ENCODE results near the gene PRLHR.

The PRLHR gene

DNA sequence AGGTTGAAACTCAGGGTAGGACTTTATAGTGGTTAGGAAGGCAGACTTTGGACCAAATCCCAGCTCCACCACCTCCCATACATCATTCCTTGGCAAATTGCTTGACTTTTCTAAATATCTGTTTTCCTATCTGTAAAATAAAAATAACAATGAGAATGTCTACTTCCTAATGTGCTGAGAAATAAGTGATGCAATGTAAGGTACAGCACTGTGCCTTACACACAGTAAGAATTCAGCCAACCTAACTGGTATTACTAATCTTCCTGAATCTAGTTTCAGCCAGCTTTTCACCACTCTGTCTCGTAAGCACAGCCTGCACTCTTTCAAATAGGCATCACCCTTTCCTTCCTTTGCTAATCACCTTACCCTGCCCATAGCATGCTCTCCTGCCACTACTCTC lies 9.7 kb downstream of the PRLHR start:
- Histone ChIP-seq H3K4ac (ENCODE audit: low read depth, low read length) (no peak overlapping the region), H2BK5ac (ENCODE audit: low read length) (no peak overlapping the region), H2AK5ac (ENCODE audit: low read length) (no peak overlapping the region), H3K79me1 (ENCODE audit: low read length) (no peaks in the 10 kb centered on the region), H3K18ac (ENCODE audit: low read length) (no peak overlapping the region), H3K36me3 (ENCODE audit: control insufficient read depth, insufficient read depth, low read length) (no peaks in the 10 kb centered on the region), H2BK15ac (replicated peaks; ENCODE audit: low read depth) (no peak overlapping the region), H3K79me2 (ENCODE audit: control insufficient read depth, insufficient read depth, low read length) (no peaks in the 10 kb centered on the region), H3K27ac (ENCODE audit: low read depth, low read length) (no peak overlapping the region), H3K4me1 (ENCODE audit: control insufficient read depth, low read depth, low read length) (no peaks in the 10 kb centered on the region), H3K9ac (ENCODE audit: low read length) (no peak overlapping the region), H3K23ac (ENCODE audit: low read length) (no peak overlapping the region), H4K5ac (ENCODE audit: low read length) (no peak overlapping the region), H4K8ac (ENCODE audit: low read depth, low read length) (no peak overlapping the region), H3K4me3 (ENCODE audit: low read length) (no peak overlapping the region), H3K27me3 (ENCODE audit: insufficient read depth, low read length, poor library complexity) (no peaks in the 10 kb centered on the region), H3K56ac (ENCODE audit: low read length) (no peak overlapping the region), H3K4me2 (ENCODE audit: low read length) (no peak overlapping the region), H2BK120ac (ENCODE audit: low read depth, low read length) (no peak overlapping the region)
- WGBS (ENCODE audit: extremely low coverage, insufficient coverage, low lambda C conversion rate) = no CpG with 5 or more reads among the region's 1 CpG
- no peak for DNase-seq

DNA sequence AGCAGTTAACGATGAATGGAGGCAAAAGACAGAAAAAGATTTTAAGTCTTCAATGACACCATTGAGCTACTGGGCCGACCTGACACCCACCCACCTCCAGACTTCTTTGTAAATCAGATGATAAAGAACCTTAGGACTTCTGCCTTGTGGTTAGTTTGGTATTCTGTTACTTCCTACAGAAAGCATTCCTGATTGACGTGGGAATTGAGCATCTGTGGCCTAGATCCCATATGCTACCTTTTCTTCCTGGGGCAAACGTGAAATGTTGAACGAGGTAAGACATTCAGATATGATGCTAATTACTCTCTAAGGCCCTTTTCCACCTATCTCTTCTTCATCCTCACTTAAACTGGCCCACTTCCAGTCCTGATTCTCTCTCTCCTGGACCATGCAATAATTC lies 10.2 kb downstream of the PRLHR start:
- Histone ChIP-seq H3K23ac (ENCODE audit: low read length) (no peak overlapping the region), H3K18ac (ENCODE audit: low read length) (no peak overlapping the region), H2BK120ac (ENCODE audit: low read depth, low read length) (no peak overlapping the region), H4K5ac (ENCODE audit: low read length) (no peak overlapping the region), H3K4me1 (ENCODE audit: control insufficient read depth, low read depth, low read length) (no peaks in the 10 kb centered on the region), H3K56ac (ENCODE audit: low read length) (no peak overlapping the region), H2BK5ac (ENCODE audit: low read length) (no peak overlapping the region), H3K79me1 (ENCODE audit: low read length) (no peaks in the 10 kb centered on the region), H4K8ac (ENCODE audit: low read depth, low read length) (no peak overlapping the region), H3K27me3 (ENCODE audit: insufficient read depth, low read length, poor library complexity) (no peaks in the 10 kb centered on the region), H3K4ac (ENCODE audit: low read depth, low read length) (no peak overlapping the region), H2AK5ac (ENCODE audit: low read length) (no peak overlapping the region), H3K4me2 (ENCODE audit: low read length) (no peak overlapping the region), H3K79me2 (ENCODE audit: control insufficient read depth, insufficient read depth, low read length) (no peaks in the 10 kb centered on the region), H2BK15ac (replicated peaks; ENCODE audit: low read depth) (no peak overlapping the region), H3K9ac (ENCODE audit: low read length) (no peak overlapping the region), H3K27ac (ENCODE audit: low read depth, low read length) (no peak overlapping the region), H3K4me3 (ENCODE audit: low read length) (no peak overlapping the region), H3K36me3 (ENCODE audit: control insufficient read depth, insufficient read depth, low read length) (no peaks in the 10 kb centered on the region)
- no peak for DNase-seq
- WGBS (ENCODE audit: extremely low coverage, insufficient coverage, low lambda C conversion rate) = no CpG with 5 or more reads among the region's 5 CpGs

DNA sequence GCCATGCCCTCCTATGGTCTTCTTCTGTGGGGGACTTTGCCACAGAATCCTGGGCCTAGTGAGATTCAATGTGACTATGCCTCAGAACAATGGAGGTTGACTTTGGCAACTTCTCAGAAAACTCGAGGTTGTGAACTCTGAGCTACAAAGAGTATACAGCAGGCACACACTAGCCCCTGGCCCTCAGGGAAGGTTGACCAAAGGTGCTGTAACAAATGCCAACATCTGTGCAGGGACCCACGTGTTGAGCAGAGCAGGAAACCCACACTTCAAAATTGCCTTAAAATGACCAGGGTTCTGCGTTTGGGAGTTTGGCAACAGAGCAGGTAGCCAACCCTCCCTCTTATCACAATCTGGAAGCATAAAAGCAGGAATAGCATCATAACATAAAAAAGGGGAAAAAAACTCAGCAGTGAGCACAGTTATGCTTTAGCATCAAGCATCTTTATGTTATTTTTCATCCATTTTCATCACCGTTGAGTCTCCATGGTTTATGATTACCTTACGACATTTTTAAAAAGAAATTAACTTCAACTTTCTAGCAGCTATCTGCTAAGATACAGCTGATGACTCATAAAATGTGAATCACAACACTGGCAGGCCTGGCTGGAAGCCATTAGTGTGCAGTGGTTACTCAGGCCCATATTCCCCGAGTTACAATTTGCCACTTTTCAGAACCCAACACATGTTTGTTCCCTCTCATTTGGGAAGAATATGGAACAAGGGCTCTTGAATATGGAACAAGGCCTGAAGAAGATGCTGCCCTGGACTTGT lies 11.1 kb downstream of the PRLHR start:
- H3K18ac ChIP-seq (ENCODE audit: low read length) = no peak overlapping the region
- no peak overlapping the region for H3K27ac ChIP-seq (ENCODE audit: low read depth, low read length)
- no peak overlapping the region for H2BK15ac ChIP-seq (replicated peaks; ENCODE audit: low read depth)
- H4K8ac ChIP-seq (ENCODE audit: low read depth, low read length) = no peak overlapping the region
- H3K36me3 ChIP-seq (ENCODE audit: control insufficient read depth, insufficient read depth, low read length) = no peaks in the 10 kb centered on the region
- no peak overlapping the region for H2BK120ac ChIP-seq (ENCODE audit: low read depth, low read length)
- no peak overlapping the region for H3K56ac ChIP-seq (ENCODE audit: low read length)
- no peak for DNase-seq
- no peak overlapping the region for H2AK5ac ChIP-seq (ENCODE audit: low read length)
- no peak overlapping the region for H3K4me3 ChIP-seq (ENCODE audit: low read length)
- H3K27me3 ChIP-seq (ENCODE audit: insufficient read depth, low read length, poor library complexity) = no peaks in the 10 kb centered on the region
- no peak overlapping the region for H3K4ac ChIP-seq (ENCODE audit: low read depth, low read length)
- no peak overlapping the region for H4K5ac ChIP-seq (ENCODE audit: low read length)
- H3K4me2 ChIP-seq (ENCODE audit: low read length) = no peak overlapping the region
- H3K79me1 ChIP-seq (ENCODE audit: low read length) = no peaks in the 10 kb centered on the region
- H3K79me2 ChIP-seq (ENCODE audit: control insufficient read depth, insufficient read depth, low read length) = no peaks in the 10 kb centered on the region
- H3K23ac ChIP-seq (ENCODE audit: low read length) = no peak overlapping the region
- H2BK5ac ChIP-seq (ENCODE audit: low read length) = no peak overlapping the region
- no peaks in the 10 kb centered on the region for H3K4me1 ChIP-seq (ENCODE audit: control insufficient read depth, low read depth, low read length)
- no peak overlapping the region for H3K9ac ChIP-seq (ENCODE audit: low read length)
- no CpG with 5 or more reads among the region's 6 CpGs for WGBS (ENCODE audit: extremely low coverage, insufficient coverage, low lambda C conversion rate)

DNA sequence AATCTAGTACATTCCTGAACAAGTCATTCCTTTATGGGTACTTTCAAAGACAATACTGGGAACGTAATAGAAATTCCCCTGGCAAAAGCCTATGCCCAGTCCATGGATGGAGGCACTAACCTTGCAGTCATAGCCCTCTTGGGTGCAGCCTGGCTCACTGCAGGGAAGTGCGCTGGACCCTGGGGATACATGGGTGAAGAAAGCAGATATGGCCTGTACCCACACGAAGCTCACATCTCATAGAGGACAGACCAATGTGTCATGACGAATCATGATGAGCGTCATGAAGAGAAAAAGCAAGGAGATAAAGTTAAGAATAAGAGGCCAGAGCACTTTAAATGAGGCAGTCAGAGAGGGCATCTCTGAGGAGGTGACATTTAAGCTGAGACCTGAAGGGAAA lies 11.8 kb downstream of the PRLHR start:
- Histone ChIP-seq H3K27me3 (ENCODE audit: insufficient read depth, low read length, poor library complexity) (no peaks in the 10 kb centered on the region), H2BK5ac (ENCODE audit: low read length) (no peak overlapping the region), H3K4me3 (ENCODE audit: low read length) (no peak overlapping the region), H3K79me1 (ENCODE audit: low read length) (no peaks in the 10 kb centered on the region), H3K9ac (ENCODE audit: low read length) (no peak overlapping the region), H3K18ac (ENCODE audit: low read length) (no peak overlapping the region), H3K56ac (ENCODE audit: low read length) (no peak overlapping the region), H3K4me2 (ENCODE audit: low read length) (no peak overlapping the region), H2BK120ac (ENCODE audit: low read depth, low read length) (no peak overlapping the region), H2BK15ac (replicated peaks; ENCODE audit: low read depth) (no peak overlapping the region), H3K23ac (ENCODE audit: low read length) (no peak overlapping the region), H4K8ac (ENCODE audit: low read depth, low read length) (no peak overlapping the region), H3K4ac (ENCODE audit: low read depth, low read length) (no peak overlapping the region), H3K4me1 (ENCODE audit: control insufficient read depth, low read depth, low read length) (no peaks in the 10 kb centered on the region), H3K79me2 (ENCODE audit: control insufficient read depth, insufficient read depth, low read length) (no peaks in the 10 kb centered on the region), H2AK5ac (ENCODE audit: low read length) (no peak overlapping the region), H3K27ac (ENCODE audit: low read depth, low read length) (no peak overlapping the region), H3K36me3 (ENCODE audit: control insufficient read depth, insufficient read depth, low read length) (no peaks in the 10 kb centered on the region), H4K5ac (ENCODE audit: low read length) (no peak overlapping the region)
- no CpG with 5 or more reads among the region's 5 CpGs for WGBS (ENCODE audit: extremely low coverage, insufficient coverage, low lambda C conversion rate)
- no peak for DNase-seq

DNA sequence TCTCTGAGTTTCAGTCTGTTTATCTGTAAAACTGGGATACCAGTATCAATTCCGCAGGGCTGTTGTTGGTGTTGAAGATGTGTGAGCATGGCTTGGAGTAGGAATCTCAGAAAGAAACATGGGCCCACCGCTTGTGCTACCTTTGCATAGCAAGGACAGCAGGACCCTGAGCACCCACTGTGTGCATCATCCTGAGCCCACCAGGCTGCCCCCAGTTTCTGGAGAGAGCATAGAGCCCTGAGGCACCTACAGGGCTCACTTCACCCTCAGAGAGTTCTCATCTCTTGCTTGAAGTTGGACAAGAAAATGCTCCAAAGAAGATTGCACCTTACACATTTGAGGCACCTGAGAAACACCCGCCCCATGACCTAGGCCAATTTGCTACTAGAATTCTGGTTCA lies 12.9 kb downstream of the PRLHR start:
- no peak overlapping the region for H3K18ac ChIP-seq (ENCODE audit: low read length)
- no peak overlapping the region for H3K23ac ChIP-seq (ENCODE audit: low read length)
- H3K56ac ChIP-seq (ENCODE audit: low read length) = no peak overlapping the region
- no peaks in the 10 kb centered on the region for H3K79me2 ChIP-seq (ENCODE audit: control insufficient read depth, insufficient read depth, low read length)
- H3K9ac ChIP-seq (ENCODE audit: low read length) = no peak overlapping the region
- no peak overlapping the region for H2BK5ac ChIP-seq (ENCODE audit: low read length)
- H3K36me3 ChIP-seq (ENCODE audit: control insufficient read depth, insufficient read depth, low read length) = no peaks in the 10 kb centered on the region
- H2AK5ac ChIP-seq (ENCODE audit: low read length) = no peak overlapping the region
- no peaks in the 10 kb centered on the region for H3K79me1 ChIP-seq (ENCODE audit: low read length)
- H3K27me3 ChIP-seq (ENCODE audit: insufficient read depth, low read length, poor library complexity) = no peaks in the 10 kb centered on the region
- H3K4me1 ChIP-seq (ENCODE audit: control insufficient read depth, low read depth, low read length) = no peaks in the 10 kb centered on the region
- H4K5ac ChIP-seq (ENCODE audit: low read length) = no peak overlapping the region
- H3K4ac ChIP-seq (ENCODE audit: low read depth, low read length) = no peak overlapping the region
- H3K4me3 ChIP-seq (ENCODE audit: low read length) = no peak overlapping the region
- no peak overlapping the region for H2BK15ac ChIP-seq (replicated peaks; ENCODE audit: low read depth)
- no peak overlapping the region for H3K27ac ChIP-seq (ENCODE audit: low read depth, low read length)
- H4K8ac ChIP-seq (ENCODE audit: low read depth, low read length) = no peak overlapping the region
- WGBS (ENCODE audit: extremely low coverage, insufficient coverage, low lambda C conversion rate) = no CpG with 5 or more reads among the region's 3 CpGs
- H3K4me2 ChIP-seq (ENCODE audit: low read length) = no peak overlapping the region
- DNase-seq = no peak
- no peak overlapping the region for H2BK120ac ChIP-seq (ENCODE audit: low read depth, low read length)

DNA sequence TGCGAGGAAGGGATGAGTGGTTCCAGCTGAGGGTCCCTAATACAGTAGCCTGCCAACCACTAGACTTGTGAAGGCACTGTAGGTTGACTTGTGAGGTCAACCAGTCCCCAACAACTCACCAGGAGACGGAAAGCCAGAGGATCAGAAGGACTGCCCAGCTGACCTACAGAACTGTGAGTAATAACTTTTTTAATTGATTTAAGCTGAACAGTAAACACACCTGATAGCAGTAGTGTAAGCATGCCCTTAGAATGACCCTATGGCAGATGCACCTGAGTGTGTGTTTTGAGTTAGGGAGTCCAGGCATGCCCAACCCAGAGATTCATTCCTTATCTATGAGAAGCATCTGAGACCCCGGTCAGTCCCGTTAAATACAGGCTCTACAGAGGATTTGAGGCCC lies 14.1 kb downstream of the PRLHR start:
- Histone ChIP-seq H3K79me1 (ENCODE audit: low read length) (no peaks in the 10 kb centered on the region), H3K4me1 (ENCODE audit: control insufficient read depth, low read depth, low read length) (no peaks in the 10 kb centered on the region), H3K4me2 (ENCODE audit: low read length) (no peak overlapping the region), H3K36me3 (ENCODE audit: control insufficient read depth, insufficient read depth, low read length) (no peaks in the 10 kb centered on the region), H3K9ac (ENCODE audit: low read length) (no peak overlapping the region), H3K4me3 (ENCODE audit: low read length) (no peak overlapping the region), H2AK5ac (ENCODE audit: low read length) (no peak overlapping the region), H3K27me3 (ENCODE audit: insufficient read depth, low read length, poor library complexity) (no peaks in the 10 kb centered on the region), H3K27ac (ENCODE audit: low read depth, low read length) (no peak overlapping the region), H2BK15ac (replicated peaks; ENCODE audit: low read depth) (no peak overlapping the region), H3K18ac (ENCODE audit: low read length) (no peak overlapping the region), H3K4ac (ENCODE audit: low read depth, low read length) (no peak overlapping the region), H4K5ac (ENCODE audit: low read length) (no peak overlapping the region), H2BK5ac (ENCODE audit: low read length) (no peak overlapping the region), H3K23ac (ENCODE audit: low read length) (no peak overlapping the region), H4K8ac (ENCODE audit: low read depth, low read length) (no peak overlapping the region), H3K56ac (ENCODE audit: low read length) (no peak overlapping the region), H3K79me2 (ENCODE audit: control insufficient read depth, insufficient read depth, low read length) (no peaks in the 10 kb centered on the region), H2BK120ac (ENCODE audit: low read depth, low read length) (no peak overlapping the region)
- DNase-seq = no peak
- no CpG with 5 or more reads among the region's 4 CpGs for WGBS (ENCODE audit: extremely low coverage, insufficient coverage, low lambda C conversion rate)

Measured in mesendoderm (in vitro differentiated cells).